SW480 (cell line): ENCODE results near the gene INHBB.
"Not testable (repeated sequence)": the region's sequence is repeated elsewhere in the genome, so short reads cannot be mapped to it uniquely, and the experiment has no call there.

Experiments
- DNase-seq: peaks from one replicate; pipeline ENCODE4 v3.0.0-alpha.2; 2016; ENCODE audit warnings: low spot score

Gene INHBB

GRCh38 chr2:120346026-120346666 lies at the start of gene INHBB:
INHBB (plus strand) TSS chr2:120346136; CDS start chr2:120346189, 53 bp downstream.
- no peak for DNase-seq

GRCh38 chr2:120298173-120298835 lies 47.6 kb upstream of the INHBB start:
- DNase-seq, result no peak

- no peak for DNase-seq
Observed at GRCh38 chr2:120299004-120299403, 46.9 kb upstream of the INHBB start.

- no peak for DNase-seq
Observed at GRCh38 chr2:120299561-120299960, 46.4 kb upstream of the INHBB start.

- no peak for DNase-seq
Observed at GRCh38 chr2:120300385-120300784, 45.6 kb upstream of the INHBB start.

GRCh38 chr2:120301284-120301683 lies 44.7 kb upstream of the INHBB start:
- no peak for DNase-seq

GRCh38 chr2:120302301-120302700 lies 43.6 kb upstream of the INHBB start:
- DNase-seq, result no peak

GRCh38 chr2:120303177-120303576 lies 42.8 kb upstream of the INHBB start:
- no peak for DNase-seq

GRCh38 chr2:120305296-120305695 lies 40.6 kb upstream of the INHBB start:
- peak; percentile 65 for DNase-seq

- no peak for DNase-seq
Observed at GRCh38 chr2:120305937-120306490, 39.9 kb upstream of the INHBB start.

- DNase-seq, result no peak
Observed at GRCh38 chr2:120307482-120307881, 38.5 kb upstream of the INHBB start.

GRCh38 chr2:120308038-120308910 lies 37.7 kb upstream of the INHBB start:
- peak; percentile 14 for DNase-seq

GRCh38 chr2:120310136-120310535 lies 35.8 kb upstream of the INHBB start:
- peak; percentile 92 for DNase-seq

GRCh38 chr2:120310841-120311240 lies 35.1 kb upstream of the INHBB start:
- DNase-seq, result not testable (repeated sequence)

GRCh38 chr2:120312076-120312475 lies 33.9 kb upstream of the INHBB start:
- DNase-seq, result no peak

- peak; percentile 82 for DNase-seq
Observed at GRCh38 chr2:120312860-120313694, 32.9 kb upstream of the INHBB start.

GRCh38 chr2:120313695-120314615 lies 32.0 kb upstream of the INHBB start:
- no peak for DNase-seq

GRCh38 chr2:120314690-120315366 lies 31.1 kb upstream of the INHBB start:
- DNase-seq, result no peak

- no peak for DNase-seq
Observed at GRCh38 chr2:120315367-120316033, 30.4 kb upstream of the INHBB start.
